GM18867 (cell line): ENCODE data around the gene SPATA16.
"Not testable (repeated sequence)": the region's sequence is repeated elsewhere in the genome, so short reads cannot be mapped to it uniquely, and the experiment has no call there.

Experiments used
- ATAC-seq: cut with Tn5 transposase; IDR thresholded peaks from one replicate; pipeline ENCODE4 v1.9.1; 2021; ENCODE audit warnings: mild to moderate bottlenecking, moderate library complexity; ENCODE audit not compliant: unreplicated experiment

The SPATA16 gene

GRCh38 chr3:172904711-172905373 is 236.2 kb downstream of the SPATA16 start:
- no peak for ATAC-seq

DNA sequence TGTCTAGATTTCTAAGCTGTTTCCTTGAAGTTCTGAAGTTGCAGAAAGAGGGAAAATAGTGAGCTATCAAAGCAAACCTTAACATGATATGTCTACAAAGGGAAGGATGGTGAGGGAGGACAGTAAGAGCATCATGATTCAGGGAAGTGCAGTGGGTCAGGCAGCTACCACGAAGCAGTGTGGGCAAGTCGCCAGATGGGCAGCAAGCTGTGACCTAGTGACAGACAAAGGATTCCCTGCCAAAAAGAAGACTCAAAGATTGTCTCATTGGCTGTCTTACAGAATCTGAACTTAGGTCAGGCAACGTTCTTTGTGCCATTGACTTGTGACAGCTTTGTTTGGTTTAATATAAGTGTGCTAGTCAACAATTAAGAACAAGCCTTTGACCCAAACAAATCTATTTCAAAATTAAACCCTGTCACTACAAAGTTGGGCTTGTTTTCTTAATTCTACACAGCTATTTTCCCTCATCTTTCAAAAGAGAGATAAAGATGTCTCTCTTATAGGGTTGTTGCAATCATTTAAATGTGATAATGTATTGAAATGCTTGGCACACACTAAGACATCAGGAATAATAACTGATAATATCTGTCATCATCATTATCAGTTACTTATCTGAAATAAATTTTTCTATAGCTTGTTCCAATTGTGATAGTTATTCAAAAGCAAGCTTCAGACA is 237.3 kb downstream of the SPATA16 start:
- ATAC-seq: no peak

DNA sequence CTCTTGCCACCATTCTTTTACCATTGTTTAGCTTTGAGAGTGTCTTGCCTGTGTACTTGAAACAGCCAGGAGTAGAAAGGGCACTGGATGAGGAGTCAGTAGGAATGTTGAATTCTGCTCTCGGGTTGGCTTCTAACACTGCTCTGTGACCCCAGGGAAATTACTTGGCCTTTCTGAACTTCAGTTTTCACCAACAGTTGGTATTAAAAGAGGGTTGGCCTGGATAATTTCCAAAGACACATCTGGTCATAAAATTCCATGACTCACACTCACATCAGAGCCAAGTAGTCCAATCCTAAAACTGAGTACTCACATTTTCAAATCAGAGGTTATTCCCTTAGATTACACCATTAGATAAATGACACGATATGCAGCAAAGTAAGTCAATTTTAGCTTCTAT is 248.9 kb downstream of the SPATA16 start:
- ATAC-seq: no peak

GRCh38 chr3:172885704-172886103 is 255.3 kb downstream of the SPATA16 start:
- ATAC-seq: no peak

- no peak for ATAC-seq
These were observed 258.5 kb downstream of the SPATA16 start for GRCh38 chr3:172882563-172882962.

DNA sequence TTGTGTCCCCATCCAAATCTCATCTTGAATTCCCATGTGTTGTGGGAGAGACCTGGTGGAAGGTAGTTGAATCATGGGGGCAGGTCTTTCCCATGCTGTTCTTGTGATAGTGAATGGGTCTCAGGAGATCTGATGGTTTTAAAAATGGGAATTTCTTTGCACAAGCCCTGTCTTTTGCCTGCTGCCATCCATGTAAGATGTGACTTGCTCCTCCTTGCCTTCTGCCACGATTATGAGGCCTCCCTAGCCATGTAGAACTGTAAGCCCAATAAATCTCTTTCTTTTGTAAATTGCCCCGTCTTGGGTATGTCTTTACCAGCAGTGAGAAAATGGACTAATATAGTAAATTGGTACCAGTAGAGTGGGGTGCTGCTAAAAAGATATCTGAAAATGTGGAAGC is 261.7 kb downstream of the SPATA16 start:
- ATAC-seq: not testable (repeated sequence)

- no peak for ATAC-seq
These were observed 264.0 kb downstream of the SPATA16 start for GRCh38 chr3:172877011-172877410.

GRCh38 chr3:172876297-172876696 is 264.7 kb downstream of the SPATA16 start:
- no peak for ATAC-seq

GRCh38 chr3:172875039-172875438 is 266.0 kb downstream of the SPATA16 start:
- no peak for ATAC-seq

- no peak for ATAC-seq
These were observed 271.1 kb downstream of the SPATA16 start for GRCh38 chr3:172869784-172870518.

DNA sequence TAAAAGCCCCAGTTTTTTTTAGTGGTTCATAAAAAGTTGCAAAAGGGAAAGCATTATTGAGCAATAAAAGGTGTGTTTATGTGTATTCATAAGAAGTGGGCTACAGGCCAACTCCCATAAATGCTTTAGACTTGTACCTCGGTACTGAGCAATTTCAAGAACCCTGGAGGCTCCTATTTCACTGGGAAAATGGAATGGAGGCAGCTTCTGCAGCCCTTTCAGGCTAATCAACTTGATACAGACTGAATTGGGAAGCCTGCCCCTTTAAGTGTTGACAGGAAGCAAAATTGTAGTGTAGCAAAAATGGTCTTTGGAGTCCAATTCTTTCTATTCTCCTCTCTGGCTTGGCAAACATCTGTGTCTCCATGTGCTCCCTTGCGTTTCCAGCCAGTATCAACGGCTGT is 271.7 kb downstream of the SPATA16 start:
- ATAC-seq: no peak

DNA sequence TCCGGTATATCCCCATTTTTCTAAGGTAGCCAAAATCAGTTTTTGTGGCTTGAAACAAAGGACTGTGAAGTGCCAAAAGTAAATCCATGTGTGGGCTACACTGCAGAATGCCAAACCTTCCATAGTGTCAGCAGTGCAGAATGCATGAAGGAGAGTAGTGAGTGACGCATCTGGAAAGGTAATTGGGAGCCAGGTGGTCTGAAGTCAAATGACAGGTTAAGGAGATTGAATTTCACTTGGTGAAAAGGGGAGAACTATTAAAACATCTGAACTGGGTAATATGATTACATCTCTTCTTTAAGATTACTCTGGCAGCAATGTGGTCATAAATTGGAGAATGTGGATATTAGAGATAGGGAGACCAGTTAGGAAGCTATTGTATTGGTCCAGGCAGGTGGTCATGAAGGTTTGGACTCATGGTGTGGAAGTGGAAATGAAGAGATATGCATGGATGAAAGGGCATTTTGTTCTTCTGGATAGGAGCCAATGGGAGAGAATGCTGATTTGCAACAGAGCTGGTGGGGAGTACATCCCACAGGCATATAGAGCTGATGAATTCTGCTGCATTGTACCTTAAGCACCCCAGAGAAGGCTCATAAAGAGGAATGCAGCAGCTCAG is 272.3 kb downstream of the SPATA16 start:
- no peak for ATAC-seq

DNA sequence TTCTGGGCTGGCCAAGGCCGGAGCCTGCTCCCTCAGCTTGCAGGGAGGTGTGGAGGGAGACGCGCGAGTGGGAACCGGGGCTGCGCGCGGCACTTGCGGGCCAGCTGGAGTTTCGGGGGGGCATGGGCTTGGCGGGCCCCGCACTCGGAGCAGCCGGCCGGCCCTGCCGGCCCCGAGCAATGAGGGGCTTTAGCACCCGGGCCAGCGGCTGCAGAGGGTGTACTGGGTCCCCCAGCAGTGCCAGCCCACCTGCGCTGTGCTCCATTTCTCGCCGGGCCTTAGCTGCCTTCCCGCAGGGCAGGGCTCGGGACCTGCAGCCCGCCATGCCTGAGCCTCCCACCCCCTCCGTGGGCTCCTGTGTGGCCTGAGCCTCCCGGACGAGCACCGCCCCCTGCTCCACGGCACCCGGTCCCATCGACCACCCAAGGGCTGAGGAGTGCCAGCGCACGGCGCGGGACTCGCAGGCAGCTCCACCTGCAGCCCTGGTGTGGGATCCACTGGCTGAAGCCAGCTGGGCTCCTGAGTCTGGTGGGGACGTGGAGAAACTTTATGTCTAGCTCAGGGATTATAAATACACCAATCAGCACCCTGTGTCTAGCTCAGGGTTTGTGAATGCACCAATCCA is 274.2 kb downstream of the SPATA16 start:
- not testable (repeated sequence) for ATAC-seq

DNA sequence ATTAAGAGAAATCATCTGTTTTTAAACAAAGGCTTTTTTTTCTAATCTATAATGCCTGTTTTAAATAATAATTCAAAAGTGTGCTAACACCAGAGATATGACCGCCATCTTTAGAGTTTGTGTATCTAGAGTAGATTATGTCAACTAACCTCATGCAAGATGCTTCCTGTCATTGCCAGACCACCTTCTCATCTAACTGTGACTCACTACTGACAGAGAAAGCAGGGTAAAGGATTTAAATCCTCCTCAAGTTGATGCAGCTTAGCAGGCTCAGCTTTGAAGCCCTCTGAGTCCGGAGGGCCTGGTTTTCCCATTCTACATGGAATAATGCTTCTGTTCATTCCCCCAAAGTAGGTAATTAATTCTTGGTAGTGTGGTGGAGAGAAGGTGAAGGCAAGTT is 282.0 kb downstream of the SPATA16 start:
- no peak for ATAC-seq

DNA sequence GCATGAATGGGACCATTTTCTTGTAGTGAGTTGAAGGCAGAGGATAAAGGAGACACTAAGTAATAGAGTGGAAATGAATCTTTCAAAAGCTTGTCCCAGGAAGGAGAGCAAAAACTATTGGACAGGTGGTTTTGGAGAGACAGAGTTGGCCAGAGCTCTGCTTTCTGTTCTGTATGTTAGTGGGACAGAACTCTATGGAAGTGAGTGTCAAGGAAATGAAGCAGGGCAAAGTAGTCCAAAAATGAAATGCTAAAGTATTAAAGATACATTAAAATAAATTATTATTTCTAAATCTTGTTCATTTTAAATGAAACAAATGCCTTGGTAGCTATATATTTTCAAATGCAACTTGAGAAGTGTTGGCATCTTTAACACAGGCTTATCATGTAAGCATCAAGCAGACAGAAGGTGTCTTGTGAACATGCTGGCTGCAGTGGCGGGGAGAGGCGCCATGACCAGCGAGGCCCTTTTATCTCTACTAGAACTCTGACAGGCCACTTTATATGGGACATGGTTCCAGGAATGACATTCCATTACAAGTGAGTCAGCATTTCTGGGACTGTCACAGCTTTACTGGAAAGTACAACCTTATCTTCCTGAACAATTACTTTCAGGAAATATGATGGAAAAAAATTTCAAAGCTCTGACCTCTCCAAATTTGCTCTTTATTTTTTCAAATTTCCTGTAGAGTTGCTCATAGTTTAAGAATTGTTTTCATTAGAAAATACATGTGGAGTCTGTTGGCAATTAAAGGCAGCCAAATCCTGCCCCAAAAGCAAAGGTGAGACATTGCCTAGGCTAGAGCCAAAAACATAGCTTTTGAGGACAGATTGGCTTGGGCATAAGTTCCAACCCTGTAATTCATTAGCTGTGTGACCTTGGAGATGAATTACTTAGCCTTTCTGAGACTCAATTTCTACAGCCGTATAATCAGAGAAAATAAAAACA is 284.0 kb downstream of the SPATA16 start:
- ATAC-seq: no peak

DNA sequence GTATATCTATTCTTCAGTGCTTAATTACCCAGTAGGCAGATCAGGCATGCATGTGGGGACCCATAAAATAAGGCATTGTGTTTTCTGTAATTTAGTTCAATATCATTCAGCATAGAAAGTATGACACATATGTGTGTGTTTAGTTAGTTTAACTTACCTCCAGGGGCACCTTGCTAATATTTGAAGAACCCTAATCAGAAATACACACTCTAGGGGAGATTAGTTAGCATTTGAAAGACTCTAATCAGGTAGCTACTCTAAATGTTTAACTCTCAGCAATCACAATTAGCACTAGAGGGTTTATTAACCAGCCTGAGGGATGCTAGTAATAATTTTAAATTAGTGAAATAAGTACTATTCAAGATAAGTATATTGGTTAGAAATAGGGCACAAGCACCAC is 286.0 kb downstream of the SPATA16 start:
- no peak for ATAC-seq

DNA sequence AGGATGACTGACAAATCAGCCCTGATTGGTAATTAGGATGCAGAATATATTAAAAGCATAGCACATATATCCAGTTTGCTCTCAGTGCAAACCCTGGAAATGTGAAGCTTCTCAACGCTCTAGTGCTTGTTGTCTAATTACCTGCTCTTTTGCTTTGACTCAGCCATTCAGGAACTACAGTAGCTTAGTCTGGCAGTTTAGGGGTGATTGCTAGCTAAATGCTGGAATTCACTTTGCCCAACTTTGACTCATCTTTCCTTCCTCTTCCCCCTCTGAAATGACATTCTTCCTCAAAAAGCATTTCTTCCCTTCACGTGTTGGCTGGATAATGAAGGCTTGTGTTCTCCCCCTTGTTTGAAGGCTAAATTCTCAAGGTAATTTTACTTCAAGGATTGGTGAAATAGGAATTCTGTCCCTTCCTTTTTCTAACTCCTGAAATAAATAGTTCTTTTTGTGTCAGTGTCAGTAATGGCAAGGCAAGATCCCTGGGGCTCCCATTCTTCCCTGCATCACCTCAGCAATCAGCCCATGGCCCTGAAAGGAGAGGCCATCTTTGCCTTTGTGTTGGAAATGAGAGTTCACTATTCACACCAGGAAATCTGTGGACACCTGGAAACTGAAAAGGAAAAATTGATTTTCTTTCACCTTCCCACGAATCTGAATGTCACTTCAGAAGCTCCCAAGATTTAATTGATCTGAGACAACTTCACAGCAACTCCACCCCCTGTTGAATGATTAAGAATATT is 286.9 kb downstream of the SPATA16 start:
- ATAC-seq: no peak

GRCh38 chr3:172853005-172853404 is 288.0 kb downstream of the SPATA16 start:
- ATAC-seq: no peak

DNA sequence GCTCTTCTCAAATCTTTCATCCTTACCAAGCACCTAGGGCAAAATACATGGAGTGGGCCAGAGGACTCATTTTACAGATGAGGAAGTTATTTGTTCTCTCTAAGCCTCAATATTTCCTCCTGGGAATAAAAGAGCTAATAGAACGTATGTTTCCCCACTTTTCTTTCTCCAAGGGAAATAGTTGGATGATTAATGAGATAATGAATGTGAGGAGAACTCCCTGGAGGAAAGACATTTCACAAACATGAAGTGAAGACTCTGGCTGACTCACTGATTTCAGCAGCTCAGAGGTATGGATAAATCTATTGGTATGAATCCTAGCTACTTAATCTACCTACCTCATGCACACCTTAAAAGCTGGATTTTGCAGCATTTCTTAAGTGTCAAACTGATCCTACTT is 292.1 kb downstream of the SPATA16 start:
- ATAC-seq: no peak
